GM23248 (cell line): ENCODE data around the gene SLC2A1. TPM values are rescaled to one million over a fixed set of nuclear protein-coding genes. Genes with fewer than 3 reads are reported as not detected.
A peak's percentile ranks its signal among the peaks of the same experiment; 100 is the strongest.

Experiments used
- DNase-seq: peaks from one replicate; pipeline ENCODE4 v3.0.0-alpha.2; 2015
- H2AFZ ChIP-seq: fragments of 200-600 bp; sonication (generic); 2 replicates; pipeline ENCODE4 v1.6.1; 2016; ENCODE audit warnings: antibody characterized with exemption
- H3F3A ChIP-seq: fragments of 200-600 bp; sonication (generic); 2 replicates; pipeline ENCODE4 v1.6.1; 2016; ENCODE audit warnings: mild to moderate bottlenecking, antibody characterized with exemption, mixed run types; ENCODE audit not compliant: insufficient read depth
- H3K27ac ChIP-seq: fragments of 200-600 bp; sonication (generic); 2 replicates; pipeline ENCODE4 v1.5.1; 2016; ENCODE audit warnings: mild to moderate bottlenecking
- H3K27me3 ChIP-seq: fragments of 200-600 bp; sonication (generic); replicated peaks from 2 replicates; pipeline ENCODE4 v1.6.1; 2016; ENCODE audit warnings: mild to moderate bottlenecking; ENCODE audit not compliant: insufficient read depth
- H3K36me3 ChIP-seq: fragments of 200-600 bp; sonication (generic); 2 replicates; pipeline ENCODE4 v1.6.1; 2016; ENCODE audit warnings: low read depth, mild to moderate bottlenecking
- H3K4me1 ChIP-seq: fragments of 200-600 bp; sonication (generic); 2 replicates; pipeline ENCODE4 v1.6.1; 2016; ENCODE audit warnings: mild to moderate bottlenecking; ENCODE audit not compliant: insufficient read depth
- H3K4me2 ChIP-seq: fragments of 200-600 bp; sonication (generic); one replicate; pipeline ENCODE4 v1.6.1; 2016; ENCODE audit warnings: mild to moderate bottlenecking; ENCODE audit not compliant: unreplicated experiment
- H3K4me3 ChIP-seq: fragments of 200-600 bp; sonication (generic); 2 replicates; pipeline ENCODE4 v1.5.1; 2016; ENCODE audit warnings: mild to moderate bottlenecking
- H3K79me2 ChIP-seq: fragments of 200-600 bp; sonication (generic); 2 replicates; pipeline ENCODE4 v1.6.1; 2016; ENCODE audit warnings: mild to moderate bottlenecking; ENCODE audit not compliant: insufficient read depth
- H3K9ac ChIP-seq: fragments of 200-600 bp; sonication (generic); 2 replicates; pipeline ENCODE4 v1.6.1; 2016; ENCODE audit warnings: mild to moderate bottlenecking
- H3K9me2 ChIP-seq: fragments of 200-600 bp; sonication (generic); 2 replicates; pipeline ENCODE4 v1.6.1; 2016; ENCODE audit warnings: mixed run types, mild to moderate bottlenecking, moderate library complexity; ENCODE audit not compliant: insufficient read depth
- H3K9me3 ChIP-seq: fragments of 200-600 bp; sonication (generic); one replicate; pipeline ENCODE4 v1.6.1; 2017; ENCODE audit warnings: low read depth
- H4K20me1 ChIP-seq: fragments of 200-600 bp; sonication (generic); 2 replicates; pipeline ENCODE4 v1.6.0; 2016; ENCODE audit not compliant: insufficient read depth
- EZH2 ChIP-seq: fragments of 200-600 bp; sonication (generic); IDR thresholded peaks from 2 replicates; pipeline ENCODE4 v1.6.1; 2018; ENCODE audit warnings: antibody characterized with exemption, mild to moderate bottlenecking; ENCODE audit not compliant: insufficient read depth, poor library complexity, severe bottlenecking
- EZH2phosphoT487 ChIP-seq: fragments of 200-600 bp; sonication (generic); IDR thresholded peaks from 2 replicates; pipeline ENCODE4 v1.6.1; 2018; ENCODE audit warnings: antibody characterized with exemption, moderate library complexity, mild to moderate bottlenecking, low read depth; ENCODE audit not compliant: insufficient read depth
- WGBS, 2 experiments: methylation state at CpG; one replicate each; pipeline ENCODE4 v1.1.6; 2015 to 2017; ENCODE audit warnings: low lambda C conversion rate in 2 of 2, low coverage in 1 of 2; ENCODE audit errors: missing lambda C conversion rate in 2 of 2; 5-methylcytosine and 5-hydroxymethylcytosine counted together
- in situ Hi-C: fragments of 300-500 bp; cut with MboI; formaldehyde crosslinking; loops from 2 replicates; pipeline ENCODE4 v1.15.0; 2020
- polyA plus RNA-seq: library from polyadenylated mRNA; unstranded; fragments of >200 nt; fragmentation: Nextera tagmentation; extraction: Ambion mirVana; gene quantifications from 2 replicates; pipeline ENCODE4 v1.2.1, GENCODE V29; 2016
- total RNA-seq: library from RNA; depleted of rRNA; stranded (reverse); fragments of >200 nt; shearing (Covaris generic); gene quantifications from 2 replicates; pipeline ENCODE4 v1.2.3, GENCODE V29; 2014

Gene SLC2A1
- total and polyA plus RNA-seq, 2 experiments from 2014 or later, result 142 to 315 TPM

GRCh38 chr1:42966688-42967612, 8.3 kb upstream of the SLC2A1 start:
- TF ChIP-seq EZH2phosphoT487 (no peak), EZH2 (no peak)
- Histone ChIP-seq H3K9ac (peak overlapping the region; percentile 40), H3K9me3 (no peaks in the 10 kb centered on the region), H3K27me3 (no peaks in the 10 kb centered on the region), H2AFZ (no peak overlapping the region), H3K27ac (peak overlapping the region; percentile 65), H3K4me2 (peak overlapping the region; percentile 2), H3F3A (peaks cover 25% of the 10 kb centered on the region), H3K4me3 (no peak overlapping the region), H4K20me1 (no peaks in the 10 kb centered on the region), H3K4me1 (peaks cover 22% of the 10 kb centered on the region), H3K79me2 (no peaks in the 10 kb centered on the region), H3K9me2 (no peaks in the 10 kb centered on the region), H3K36me3 (no peaks in the 10 kb centered on the region)
- peak; percentile 94 for DNase-seq
- 35 to 43% methylated on average over 10 of the region's 10 CpGs for WGBS, 2 experiments
- in situ Hi-C loops, result no loop called here

DNA sequence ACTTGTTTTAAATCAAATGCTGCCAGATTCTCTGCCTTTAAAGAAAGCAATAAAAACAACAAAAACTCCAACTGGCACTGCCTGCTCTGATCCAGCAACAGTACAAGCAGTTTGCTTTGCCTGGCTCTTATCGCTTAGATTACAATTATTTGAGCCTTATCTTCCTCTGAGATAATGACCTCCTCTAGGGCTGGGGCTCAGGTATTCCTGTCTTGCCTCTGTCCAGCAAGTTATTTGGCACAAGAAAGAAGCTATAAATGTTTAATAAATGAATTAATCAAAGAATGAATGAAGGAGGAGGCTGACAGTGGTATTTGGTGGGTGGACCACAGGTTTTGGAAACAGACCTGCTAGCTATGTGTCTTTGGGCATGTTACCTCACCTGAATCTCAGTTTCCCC, 6.7 kb upstream of the SLC2A1 start:
- peaks cover 23% of the 10 kb centered on the region for H3F3A ChIP-seq
- DNase-seq, result no peak
- H3K4me2 ChIP-seq, result no peak overlapping the region
- H3K4me3 ChIP-seq, result no peak overlapping the region
- peaks cover 22% of the 10 kb centered on the region for H3K4me1 ChIP-seq
- TF ChIP-seq EZH2phosphoT487, result no peak
- TF ChIP-seq EZH2, result no peak
- no peaks in the 10 kb centered on the region for H3K27me3 ChIP-seq
- H3K27ac ChIP-seq, result no peak overlapping the region
- no peak overlapping the region for H2AFZ ChIP-seq
- no peaks in the 10 kb centered on the region for H4K20me1 ChIP-seq
- H3K9me2 ChIP-seq, result no peaks in the 10 kb centered on the region
- no peaks in the 10 kb centered on the region for H3K79me2 ChIP-seq
- H3K9me3 ChIP-seq, result no peaks in the 10 kb centered on the region
- H3K36me3 ChIP-seq, result no peaks in the 10 kb centered on the region
- in situ Hi-C loops, result no loop called here
- WGBS, 2 experiments, result 94 to 100% methylated on average over 1 of the region's 1 CpG
- H3K9ac ChIP-seq, result no peak overlapping the region

DNA sequence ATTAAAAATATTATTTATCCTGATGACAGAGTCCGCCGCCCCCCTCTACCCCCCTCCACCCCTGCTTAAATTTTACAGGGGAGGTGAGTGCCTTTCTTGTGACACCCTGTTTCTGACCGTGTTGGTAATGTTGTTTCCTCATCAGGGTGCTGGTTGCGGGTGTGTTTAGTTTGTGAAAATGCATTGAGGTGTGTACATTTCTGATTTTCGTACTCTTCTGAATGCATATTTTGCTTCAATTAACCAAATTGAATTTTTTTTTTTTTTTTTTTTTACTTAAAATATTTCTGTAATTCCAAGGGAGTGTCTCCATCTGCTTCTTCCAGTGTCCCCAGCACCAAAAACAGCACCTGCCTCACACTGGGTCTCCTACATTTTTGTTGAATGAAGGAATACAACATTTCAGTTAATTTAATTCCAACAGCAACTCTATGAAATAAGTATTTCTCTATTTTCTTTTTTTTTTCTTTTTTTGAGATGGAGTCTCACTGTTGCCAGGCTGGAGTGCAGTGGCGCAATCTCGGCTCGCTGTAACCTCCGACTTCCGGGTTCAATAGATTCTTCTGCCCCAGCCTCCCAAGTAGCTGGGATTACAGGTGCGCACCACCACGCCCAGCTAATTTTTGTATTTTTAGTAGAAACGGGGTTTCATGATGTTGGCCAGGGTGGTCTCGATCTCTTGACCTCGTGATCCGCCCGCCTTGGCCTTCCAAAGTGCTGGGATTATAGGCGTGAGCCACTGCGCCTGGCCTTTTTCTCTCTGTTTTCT, 5.6 kb upstream of the SLC2A1 start:
- H3K4me1 ChIP-seq, result peaks cover 28% of the 10 kb centered on the region
- H2AFZ ChIP-seq, result no peak overlapping the region
- in situ Hi-C loops, result no loop called here
- no peaks in the 10 kb centered on the region for H3K79me2 ChIP-seq
- H3K4me3 ChIP-seq, result no peak overlapping the region
- 87 to 88% methylated on average over 19 of the region's 19 CpGs for WGBS, 2 experiments
- H3K9me2 ChIP-seq, result no peaks in the 10 kb centered on the region
- H3K27ac ChIP-seq, result peak overlapping the region; percentile 56
- DNase-seq, result no peak
- peak overlapping the region; percentile 32 for H3K9ac ChIP-seq
- TF ChIP-seq EZH2phosphoT487, result no peak
- no peak for TF ChIP-seq EZH2
- no peaks in the 10 kb centered on the region for H4K20me1 ChIP-seq
- H3F3A ChIP-seq, result peaks cover 23% of the 10 kb centered on the region
- H3K9me3 ChIP-seq, result no peaks in the 10 kb centered on the region
- H3K36me3 ChIP-seq, result no peaks in the 10 kb centered on the region
- peak overlapping the region; percentile 50 for H3K4me2 ChIP-seq
- H3K27me3 ChIP-seq, result no peaks in the 10 kb centered on the region

DNA sequence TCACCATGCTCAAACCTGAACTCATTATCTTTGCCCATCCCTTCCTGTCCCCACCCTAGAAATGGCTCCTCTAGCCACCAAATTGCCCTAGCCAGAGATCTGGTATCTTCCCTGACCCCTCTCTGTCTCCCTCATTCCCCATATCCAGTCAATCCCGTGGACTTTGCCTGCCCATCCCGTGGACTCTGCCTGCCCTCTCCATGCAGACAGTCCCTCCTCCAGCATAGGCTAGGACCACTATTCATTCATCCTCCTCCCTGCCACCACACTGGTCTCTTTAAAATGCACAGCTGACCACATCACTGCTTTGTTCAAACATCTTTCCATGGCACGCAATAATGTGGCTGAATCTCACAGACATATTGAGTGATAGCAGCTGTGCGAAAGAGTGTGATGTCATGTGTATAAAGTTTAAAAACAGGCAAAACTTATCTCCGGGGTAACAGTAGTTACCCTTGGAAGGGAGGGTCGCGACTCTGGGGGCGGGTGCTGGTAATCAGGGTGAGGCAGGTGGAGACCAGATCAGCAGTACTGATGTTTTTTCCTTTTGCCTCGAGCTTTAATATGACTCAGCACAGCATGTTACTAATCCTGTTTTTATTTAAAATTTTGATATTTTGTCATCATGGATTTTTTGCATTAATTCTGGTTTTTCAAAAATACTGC, 4.8 kb upstream of the SLC2A1 start:
- WGBS, 2 experiments, result 2 to 4% methylated on average over 9 of the region's 9 CpGs
- peak; percentile 88 for DNase-seq
- Histone ChIP-seq H3K27ac (peak overlapping the region; percentile 56), H3K9ac (peak overlapping the region; percentile 32), H3K9me2 (no peaks in the 10 kb centered on the region), H3K4me3 (no peak overlapping the region), H4K20me1 (no peaks in the 10 kb centered on the region), H3K4me1 (peaks cover 28% of the 10 kb centered on the region), H3F3A (peaks cover 23% of the 10 kb centered on the region), H3K9me3 (no peaks in the 10 kb centered on the region), H3K27me3 (no peaks in the 10 kb centered on the region), H3K4me2 (peak overlapping the region; percentile 50), H3K36me3 (no peaks in the 10 kb centered on the region), H3K79me2 (no peaks in the 10 kb centered on the region), H2AFZ (peak overlapping the region; percentile 10; the same call in 1 of the 2 replicates)
- in situ Hi-C loops, result no loop called here
- TF ChIP-seq EZH2 (no peak), EZH2phosphoT487 (no peak)
